Stomach smooth muscle (tissue), 2 donors: ENCODE data around the gene ATRN.

ENCODE experiments used
- H3K27ac ChIP-seq: one replicate; pipeline ENCODE4 v1.7.0; 2013; ENCODE audit warnings: mild to moderate bottlenecking, low read length, inconsistent platforms
- H3K27me3 ChIP-seq, 2 donors: one replicate each; pipeline ENCODE4 v1.7.0; 2013; ENCODE audit warnings: low read length in 2 of 2; ENCODE audit not compliant: insufficient read depth in 2 of 2, control insufficient read depth in 1 of 2
- H3K36me3 ChIP-seq, 2 donors: one replicate each; pipeline ENCODE4 v1.7.0; 2013; ENCODE audit warnings: low read length in 2 of 2; ENCODE audit not compliant: control insufficient read depth in 2 of 2, insufficient read depth in 2 of 2
- H3K4me1 ChIP-seq: one replicate; pipeline ENCODE4 v1.7.0; 2013; ENCODE audit warnings: low read length; ENCODE audit not compliant: control insufficient read depth, insufficient read depth
- H3K4me3 ChIP-seq, 2 donors: one replicate each; pipeline ENCODE4 v1.7.0; 2013; ENCODE audit warnings: low read length in 2 of 2
- H3K9ac ChIP-seq, 2 donors: one replicate each; pipeline ENCODE4 v1.7.0; 2013; ENCODE audit warnings: low read length in 2 of 2, mild to moderate bottlenecking in 1 of 2
- H3K9me3 ChIP-seq, 2 donors: one replicate each; pipeline ENCODE4 v1.7.0; 2013; ENCODE audit warnings: low read length in 2 of 2; ENCODE audit not compliant: control insufficient read depth in 2 of 2
- donor health status: healthy.
- donor health status: Pancreatic carcinoma.

The ATRN gene

GRCh38 chr20:3667434-3668037, 196.7 kb downstream of the ATRN start:
- peaks cover 3 to 12% of the 10 kb centered on the region in 2 donors for H3K36me3 ChIP-seq
- peaks cover 19% of the 10 kb centered on the region for H3K4me1 ChIP-seq
- H3K4me3 ChIP-seq: no peak overlapping the region
- H3K27ac ChIP-seq: no peak overlapping the region
- no peak overlapping the region for H3K9ac ChIP-seq
- H3K9me3 ChIP-seq: no peaks in the 10 kb centered on the region
- H3K27me3 ChIP-seq: no peaks in the 10 kb centered on the region

GRCh38 chr20:3669710-3670367, 199.0 kb downstream of the ATRN start:
- Histone ChIP-seq H3K36me3 (peaks cover 5 to 12% of the 10 kb centered on the region in 2 donors), H3K9ac (no peak overlapping the region), H3K27me3 (no peaks in the 10 kb centered on the region), H3K4me3 (no peak overlapping the region), H3K4me1 (peaks cover 19% of the 10 kb centered on the region), H3K27ac (peak overlapping the region; percentile 31), H3K9me3 (no peaks in the 10 kb centered on the region)

- peaks cover 11 to 12% of the 10 kb centered on the region in 2 donors for H3K36me3 ChIP-seq
- no peaks in the 10 kb centered on the region for H3K9me3 ChIP-seq
- no peak overlapping the region for H3K4me3 ChIP-seq
- peak overlapping the region; percentile 31 for H3K27ac ChIP-seq
- H3K9ac ChIP-seq: no peak overlapping the region
- H3K27me3 ChIP-seq: no peaks in the 10 kb centered on the region
- H3K4me1 ChIP-seq: peaks cover 19% of the 10 kb centered on the region
Observed at GRCh38 chr20:3670511-3670910, 199.7 kb downstream of the ATRN start.

- H3K27ac ChIP-seq: no peak overlapping the region
- H3K9me3 ChIP-seq: no peaks in the 10 kb centered on the region
- H3K27me3 ChIP-seq: no peaks in the 10 kb centered on the region
- H3K36me3 ChIP-seq: peaks cover 11 to 13% of the 10 kb centered on the region in 2 donors
- peaks cover 18% of the 10 kb centered on the region for H3K4me1 ChIP-seq
- no peak overlapping the region for H3K4me3 ChIP-seq
- no peak overlapping the region for H3K9ac ChIP-seq
Observed at GRCh38 chr20:3670945-3671344, 200.1 kb downstream of the ATRN start.

- no peak overlapping the region for H3K4me3 ChIP-seq
- peaks cover 18% of the 10 kb centered on the region for H3K4me1 ChIP-seq
- no peaks in the 10 kb centered on the region for H3K27me3 ChIP-seq
- no peak overlapping the region for H3K9ac ChIP-seq
- H3K36me3 ChIP-seq: peaks cover 11 to 15% of the 10 kb centered on the region in 2 donors
- no peaks in the 10 kb centered on the region for H3K9me3 ChIP-seq
- no peak overlapping the region for H3K27ac ChIP-seq
Observed at GRCh38 chr20:3671986-3672546, 201.2 kb downstream of the ATRN start.

GRCh38 chr20:3672547-3673171, 201.8 kb downstream of the ATRN start:
- Histone ChIP-seq H3K9ac (no peak overlapping the region), H3K36me3 (peaks cover 11 to 15% of the 10 kb centered on the region in 2 donors), H3K4me1 (peaks cover 24% of the 10 kb centered on the region), H3K4me3 (no peak overlapping the region), H3K9me3 (no peaks in the 10 kb centered on the region), H3K27me3 (no peaks in the 10 kb centered on the region), H3K27ac (no peak overlapping the region)

GRCh38 chr20:3673221-3674070, 202.6 kb downstream of the ATRN start:
- H3K36me3 ChIP-seq: peaks cover 11 to 13% of the 10 kb centered on the region in 2 donors
- H3K4me1 ChIP-seq: peaks cover 32% of the 10 kb centered on the region
- no peak overlapping the region for H3K4me3 ChIP-seq
- no peak overlapping the region for H3K27ac ChIP-seq
- H3K9me3 ChIP-seq: no peaks in the 10 kb centered on the region
- no peaks in the 10 kb centered on the region for H3K27me3 ChIP-seq
- H3K9ac ChIP-seq: no peak overlapping the region

GRCh38 chr20:3674447-3674846, 203.6 kb downstream of the ATRN start:
- Histone ChIP-seq H3K27ac (no peak overlapping the region), H3K27me3 (no peaks in the 10 kb centered on the region), H3K9ac (no peak overlapping the region), H3K36me3 (peaks cover 10 to 11% of the 10 kb centered on the region in 2 donors), H3K4me1 (peaks cover 33% of the 10 kb centered on the region), H3K4me3 (no peak overlapping the region), H3K9me3 (no peaks in the 10 kb centered on the region)

GRCh38 chr20:3674995-3675900, 204.4 kb downstream of the ATRN start:
- Histone ChIP-seq H3K4me3 (no peak overlapping the region), H3K27ac (no peak overlapping the region), H3K9me3 (no peaks in the 10 kb centered on the region), H3K9ac (no peak overlapping the region), H3K4me1 (peaks cover 33% of the 10 kb centered on the region), H3K27me3 (no peaks in the 10 kb centered on the region), H3K36me3 (peaks cover 10 to 11% of the 10 kb centered on the region in 2 donors)
